PC-3 (cell line): ENCODE measurements around the gene MAD2L1BP.

Experiments used
- EZH2 ChIP-seq: fragments of 300-600 bp; sonication (generic); IDR thresholded peaks from one replicate; pipeline ENCODE4 v1.6.1; 2017; ENCODE audit warnings: antibody characterized with exemption, mild to moderate bottlenecking, low read length; ENCODE audit not compliant: unreplicated experiment
- EZH2phosphoT487 ChIP-seq: fragments of 300-600 bp; sonication (generic); IDR thresholded peaks from 2 replicates; pipeline ENCODE4 v1.6.1; 2018; ENCODE audit warnings: mild to moderate bottlenecking, antibody characterized with exemption, low read length, borderline replicate concordance
- TF ChIP-seq, protein P1 (sequence below): fragments of 300-600 bp; sonication (generic); conservative IDR thresholded peaks from 2 replicates; pipeline ENCODE4 v1.5.1; 2017; ENCODE audit warnings: antibody characterized with exemption, low read depth, mild to moderate bottlenecking, low read length

DNA sequence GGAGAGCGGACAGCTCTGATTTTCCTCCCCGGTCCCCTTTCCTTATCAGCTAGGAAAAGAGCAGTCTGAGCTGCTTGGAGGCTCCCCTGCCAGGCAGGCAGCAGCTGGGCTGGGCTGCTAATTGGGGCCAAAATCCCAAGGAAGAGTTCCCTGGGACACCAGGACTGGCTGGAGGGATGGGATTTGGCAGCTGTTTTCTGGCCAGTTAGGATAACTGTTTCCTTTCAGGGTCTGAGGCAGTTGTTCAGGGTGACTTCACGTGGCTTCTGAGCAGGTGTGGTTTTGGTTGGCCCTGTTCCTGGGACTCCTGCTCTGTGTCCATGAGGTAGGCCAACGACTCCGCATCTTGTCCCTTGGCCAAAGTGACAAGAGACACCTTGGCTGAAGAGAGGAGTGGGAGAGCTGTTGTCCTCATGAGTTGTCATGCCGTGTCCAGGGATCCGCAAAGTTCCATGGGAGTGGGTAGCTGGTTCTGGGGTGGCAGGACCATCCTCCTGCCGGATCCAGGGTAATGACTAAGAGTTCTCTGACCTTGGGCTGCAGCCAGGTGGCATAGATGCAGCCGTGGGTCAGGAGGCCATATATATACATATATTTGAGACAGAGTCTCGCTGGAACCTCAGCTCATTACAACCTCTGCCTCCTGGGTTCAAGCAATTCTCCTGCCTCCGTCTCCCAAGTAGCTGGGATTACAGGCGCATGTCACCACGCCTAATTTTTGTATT is 30.7 kb downstream of the MAD2L1BP start:
- TF ChIP-seq EZH2: no peak
- TF ChIP-seq, protein P1, sequence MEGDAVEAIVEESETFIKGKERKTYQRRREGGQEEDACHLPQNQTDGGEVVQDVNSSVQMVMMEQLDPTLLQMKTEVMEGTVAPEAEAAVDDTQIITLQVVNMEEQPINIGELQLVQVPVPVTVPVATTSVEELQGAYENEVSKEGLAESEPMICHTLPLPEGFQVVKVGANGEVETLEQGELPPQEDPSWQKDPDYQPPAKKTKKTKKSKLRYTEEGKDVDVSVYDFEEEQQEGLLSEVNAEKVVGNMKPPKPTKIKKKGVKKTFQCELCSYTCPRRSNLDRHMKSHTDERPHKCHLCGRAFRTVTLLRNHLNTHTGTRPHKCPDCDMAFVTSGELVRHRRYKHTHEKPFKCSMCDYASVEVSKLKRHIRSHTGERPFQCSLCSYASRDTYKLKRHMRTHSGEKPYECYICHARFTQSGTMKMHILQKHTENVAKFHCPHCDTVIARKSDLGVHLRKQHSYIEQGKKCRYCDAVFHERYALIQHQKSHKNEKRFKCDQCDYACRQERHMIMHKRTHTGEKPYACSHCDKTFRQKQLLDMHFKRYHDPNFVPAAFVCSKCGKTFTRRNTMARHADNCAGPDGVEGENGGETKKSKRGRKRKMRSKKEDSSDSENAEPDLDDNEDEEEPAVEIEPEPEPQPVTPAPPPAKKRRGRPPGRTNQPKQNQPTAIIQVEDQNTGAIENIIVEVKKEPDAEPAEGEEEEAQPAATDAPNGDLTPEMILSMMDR: no peak
- TF ChIP-seq EZH2phosphoT487: no peak
